ACC112 (cell line): ENCODE results near the gene SOX13.

Experiments
- H2AFZ ChIP-seq: fragments of 200-600 bp; sonication (generic); one replicate; pipeline ENCODE4 v1.6.0; 2017; ENCODE audit warnings: antibody characterized with exemption, low read length; ENCODE audit not compliant: unreplicated experiment
- H3K27ac ChIP-seq: fragments of 200-600 bp; sonication (generic); 2 replicates; pipeline ENCODE4 v1.5.1; 2014; ENCODE audit warnings: low read depth, mild to moderate bottlenecking, antibody characterized with exemption, low read length, moderate library complexity
- H3K27me3 ChIP-seq: fragments of 200-600 bp; sonication (generic); 2 replicates; pipeline ENCODE4 v1.6.1; 2014; ENCODE audit warnings: mild to moderate bottlenecking, antibody characterized with exemption, low read length, moderate library complexity, mixed read lengths; ENCODE audit not compliant: insufficient read depth
- H3K36me3 ChIP-seq: fragments of 200-600 bp; sonication (generic); 2 replicates; pipeline ENCODE4 v1.6.1; 2016; ENCODE audit warnings: mild to moderate bottlenecking, antibody characterized with exemption, low read length, moderate library complexity, mixed read lengths; ENCODE audit not compliant: insufficient read depth
- H3K4me1 ChIP-seq: fragments of 200-600 bp; sonication (generic); one replicate; pipeline ENCODE4 v1.6.1; 2016; ENCODE audit warnings: low read length, mixed read lengths; ENCODE audit not compliant: insufficient read depth, unreplicated experiment, control insufficient read depth
- H3K4me3 ChIP-seq: fragments of 200-600 bp; sonication (generic); 2 replicates; pipeline ENCODE4 v1.5.1; 2014; ENCODE audit warnings: mild to moderate bottlenecking, low read depth, low read length
- H3K79me2 ChIP-seq: fragments of 200-600 bp; sonication (generic); one replicate; pipeline ENCODE4 v1.6.0; 2016; ENCODE audit warnings: low read length; ENCODE audit not compliant: control insufficient read depth, unreplicated experiment, insufficient read depth

The SOX13 gene

DNA sequence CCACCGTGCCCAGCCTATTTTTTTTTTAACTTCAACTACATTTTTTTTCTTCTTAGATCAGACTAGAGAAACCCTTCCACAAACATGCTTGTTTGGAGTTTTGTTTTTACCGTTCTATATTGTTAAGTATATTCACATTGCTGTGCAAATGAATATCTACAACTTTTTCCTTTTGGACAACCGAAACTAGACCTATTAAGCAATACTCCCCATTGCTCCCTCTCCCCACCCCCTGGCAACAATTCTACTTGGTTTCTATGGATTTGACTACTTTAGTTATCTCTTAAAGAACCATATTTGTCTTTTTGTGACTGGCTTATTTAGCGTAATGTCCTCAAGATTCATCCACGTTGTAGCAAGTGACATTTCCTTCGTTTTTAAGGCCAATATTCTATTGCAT is 59.8 kb downstream of the SOX13 start:
- Histone ChIP-seq H3K79me2 (no peaks in the 10 kb centered on the region), H3K4me3 (no peak overlapping the region), H3K4me1 (peaks cover 34% of the 10 kb centered on the region), H3K27ac (no peak overlapping the region), H2AFZ (no peak overlapping the region), H3K27me3 (no peaks in the 10 kb centered on the region), H3K36me3 (no peaks in the 10 kb centered on the region)

DNA sequence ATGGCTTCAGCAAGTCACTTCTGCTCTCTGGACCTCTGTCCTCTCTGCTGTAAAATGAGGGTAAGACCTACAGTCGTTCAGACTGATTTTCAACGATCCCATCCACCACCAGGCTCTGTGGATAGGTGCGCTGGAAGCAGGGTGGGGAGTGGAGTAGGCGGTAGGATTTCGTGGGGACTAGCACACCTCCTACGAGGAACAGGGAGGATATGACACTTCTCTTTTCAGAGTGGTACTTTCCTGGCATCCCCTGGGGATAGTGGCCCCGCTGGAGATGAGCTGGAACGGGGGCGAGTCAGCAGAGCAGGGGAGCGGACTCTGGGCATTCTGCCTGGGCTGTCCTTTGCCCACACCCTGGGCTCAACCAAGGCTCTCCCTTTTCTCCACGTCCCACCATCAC is 61.2 kb downstream of the SOX13 start:
- no peaks in the 10 kb centered on the region for H3K36me3 ChIP-seq
- H3K27ac ChIP-seq = no peak overlapping the region
- H3K79me2 ChIP-seq = no peaks in the 10 kb centered on the region
- H3K27me3 ChIP-seq = no peaks in the 10 kb centered on the region
- no peak overlapping the region for H2AFZ ChIP-seq
- H3K4me1 ChIP-seq = peaks cover 34% of the 10 kb centered on the region
- H3K4me3 ChIP-seq = no peak overlapping the region

DNA sequence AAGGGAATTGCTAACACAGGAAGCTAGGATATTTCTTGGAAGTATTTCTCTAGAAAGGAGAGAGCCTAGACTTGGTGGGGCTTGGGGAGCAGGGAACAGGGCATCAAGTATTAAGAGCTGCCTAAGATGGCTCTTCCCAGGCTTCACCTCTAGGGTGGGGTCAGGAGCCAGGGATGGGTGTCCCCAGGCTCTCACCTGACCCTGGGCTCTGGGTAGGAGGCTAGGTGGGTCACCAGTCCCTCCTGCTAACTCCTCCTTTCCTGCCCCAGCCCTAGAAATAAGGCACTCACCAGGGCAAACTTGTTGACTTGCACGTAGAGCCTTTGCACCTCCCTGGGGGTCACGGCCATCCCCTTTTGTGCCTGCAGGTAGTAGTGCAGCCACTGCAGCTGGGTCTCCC is 63.9 kb downstream of the SOX13 start:
- H3K4me1 ChIP-seq = peaks cover 10% of the 10 kb centered on the region
- H3K27me3 ChIP-seq = no peaks in the 10 kb centered on the region
- H3K79me2 ChIP-seq = no peaks in the 10 kb centered on the region
- no peaks in the 10 kb centered on the region for H3K36me3 ChIP-seq
- H2AFZ ChIP-seq = no peak overlapping the region
- H3K27ac ChIP-seq = no peak overlapping the region
- H3K4me3 ChIP-seq = no peak overlapping the region

DNA sequence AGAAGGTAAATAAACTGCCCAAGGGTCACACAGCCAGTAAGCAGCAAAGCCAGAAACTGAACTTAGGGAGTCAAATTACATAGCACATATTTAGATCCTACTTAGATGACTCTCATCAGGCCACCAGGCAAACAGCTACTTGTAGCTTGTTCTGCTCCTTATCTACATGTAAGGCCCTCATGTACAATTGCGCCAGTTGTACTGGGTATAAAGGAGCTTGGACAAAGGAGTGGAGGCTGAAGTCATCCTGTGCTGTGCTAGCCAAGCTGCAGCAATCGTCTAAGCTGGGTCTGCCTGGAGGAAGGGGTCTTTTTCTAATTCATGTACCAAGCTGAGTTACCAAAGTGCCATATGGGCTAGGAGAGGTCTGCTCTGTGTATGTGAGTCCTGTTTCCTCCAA is 66.2 kb downstream of the SOX13 start:
- Histone ChIP-seq H3K4me3 (no peak overlapping the region), H3K36me3 (no peaks in the 10 kb centered on the region), H3K79me2 (no peaks in the 10 kb centered on the region), H3K4me1 (peaks cover 5% of the 10 kb centered on the region), H2AFZ (no peak overlapping the region), H3K27ac (no peak overlapping the region), H3K27me3 (no peaks in the 10 kb centered on the region)

DNA sequence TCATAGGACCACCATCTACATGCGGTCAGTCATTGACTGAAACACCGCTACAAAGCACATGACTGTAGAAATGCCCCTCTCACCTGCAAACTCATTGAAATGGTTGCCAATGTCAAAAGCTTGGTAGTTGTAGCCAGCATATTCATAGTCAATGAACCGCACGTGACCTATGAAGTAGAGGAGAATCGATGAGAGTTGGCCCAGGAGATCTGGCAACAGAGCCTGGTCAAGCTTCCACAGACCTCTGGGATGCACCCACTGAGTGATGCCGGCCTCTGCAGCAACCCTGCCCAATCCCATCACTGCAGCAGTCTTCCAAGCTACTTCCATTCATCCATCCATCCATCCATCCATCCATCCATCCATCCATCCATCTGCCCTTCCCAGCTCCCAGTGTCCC is 67.0 kb downstream of the SOX13 start:
- no peak overlapping the region for H3K27ac ChIP-seq
- H2AFZ ChIP-seq = no peak overlapping the region
- H3K27me3 ChIP-seq = no peaks in the 10 kb centered on the region
- no peak overlapping the region for H3K4me3 ChIP-seq
- no peaks in the 10 kb centered on the region for H3K4me1 ChIP-seq
- no peaks in the 10 kb centered on the region for H3K36me3 ChIP-seq
- H3K79me2 ChIP-seq = no peaks in the 10 kb centered on the region

DNA sequence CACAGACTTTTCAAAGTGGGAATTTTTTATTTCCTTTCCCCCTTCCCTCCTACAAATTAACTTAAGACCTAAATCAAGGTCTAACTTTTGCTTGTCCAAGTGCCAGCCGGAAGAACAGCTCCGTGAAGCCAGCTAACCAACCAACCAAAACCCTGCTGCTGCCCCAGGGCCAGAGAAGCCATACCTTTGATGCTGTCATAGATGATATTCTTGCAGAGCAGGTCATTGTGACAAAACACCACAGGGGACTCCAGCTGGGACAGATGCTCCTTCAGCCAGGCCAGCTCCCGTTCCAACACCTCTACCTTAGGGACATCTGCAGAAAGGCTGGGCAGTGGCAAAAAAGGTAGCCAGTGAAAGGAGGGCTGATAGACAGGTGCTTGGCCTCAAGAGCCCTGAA is 68.2 kb downstream of the SOX13 start:
- Histone ChIP-seq H3K4me3 (no peak overlapping the region), H3K4me1 (no peaks in the 10 kb centered on the region), H3K36me3 (no peaks in the 10 kb centered on the region), H3K27me3 (no peaks in the 10 kb centered on the region), H3K27ac (no peak overlapping the region), H2AFZ (no peak overlapping the region), H3K79me2 (no peaks in the 10 kb centered on the region)

DNA sequence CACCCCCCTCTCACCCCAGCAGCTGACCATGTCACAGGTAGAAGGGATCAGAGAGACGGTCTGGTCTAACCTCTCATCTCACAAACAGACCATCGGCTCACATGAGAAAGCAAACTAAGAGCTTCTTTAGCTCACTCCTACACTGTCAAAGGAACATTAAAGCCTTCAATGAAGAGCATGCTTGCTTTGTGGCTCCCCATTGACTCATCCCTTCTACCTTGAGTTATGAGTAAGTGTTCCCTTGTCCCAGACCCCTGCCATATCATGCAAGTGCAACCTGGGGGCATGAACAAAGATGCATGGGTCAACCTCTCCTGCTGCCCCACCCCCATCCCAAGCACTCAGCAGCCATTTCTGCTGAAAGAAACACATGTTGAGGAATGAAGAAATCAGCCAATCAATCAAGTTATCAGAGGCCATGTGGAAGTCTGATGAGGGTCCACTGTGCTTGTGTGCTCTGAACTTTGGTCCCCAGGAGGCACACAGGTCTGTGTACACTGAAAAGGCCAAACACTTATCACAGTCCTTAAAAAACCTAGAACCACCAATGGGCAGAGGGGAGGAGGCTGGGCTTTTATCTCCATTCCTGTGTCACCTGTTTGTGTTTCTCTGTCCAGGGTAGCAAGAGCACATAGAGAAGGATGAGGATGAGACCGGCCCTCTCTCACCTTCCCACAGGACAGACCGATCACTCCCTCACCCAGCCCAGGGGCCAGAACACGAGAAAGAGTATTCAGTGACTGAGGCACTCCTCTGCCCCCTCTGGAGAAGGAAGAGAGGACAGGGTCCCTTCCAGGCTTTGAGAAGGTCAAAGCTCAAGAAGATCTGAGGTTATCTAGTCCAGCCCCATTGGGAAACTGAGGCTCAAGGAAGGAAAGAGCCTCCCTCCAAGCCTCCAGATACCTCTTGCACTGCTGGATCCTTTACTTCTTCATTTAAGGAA is 69.4 kb downstream of the SOX13 start:
- Histone ChIP-seq H3K36me3 (no peaks in the 10 kb centered on the region), H3K27me3 (no peaks in the 10 kb centered on the region), H3K27ac (no peak overlapping the region), H3K4me3 (no peak overlapping the region), H2AFZ (no peak overlapping the region), H3K79me2 (no peaks in the 10 kb centered on the region), H3K4me1 (no peaks in the 10 kb centered on the region)

DNA sequence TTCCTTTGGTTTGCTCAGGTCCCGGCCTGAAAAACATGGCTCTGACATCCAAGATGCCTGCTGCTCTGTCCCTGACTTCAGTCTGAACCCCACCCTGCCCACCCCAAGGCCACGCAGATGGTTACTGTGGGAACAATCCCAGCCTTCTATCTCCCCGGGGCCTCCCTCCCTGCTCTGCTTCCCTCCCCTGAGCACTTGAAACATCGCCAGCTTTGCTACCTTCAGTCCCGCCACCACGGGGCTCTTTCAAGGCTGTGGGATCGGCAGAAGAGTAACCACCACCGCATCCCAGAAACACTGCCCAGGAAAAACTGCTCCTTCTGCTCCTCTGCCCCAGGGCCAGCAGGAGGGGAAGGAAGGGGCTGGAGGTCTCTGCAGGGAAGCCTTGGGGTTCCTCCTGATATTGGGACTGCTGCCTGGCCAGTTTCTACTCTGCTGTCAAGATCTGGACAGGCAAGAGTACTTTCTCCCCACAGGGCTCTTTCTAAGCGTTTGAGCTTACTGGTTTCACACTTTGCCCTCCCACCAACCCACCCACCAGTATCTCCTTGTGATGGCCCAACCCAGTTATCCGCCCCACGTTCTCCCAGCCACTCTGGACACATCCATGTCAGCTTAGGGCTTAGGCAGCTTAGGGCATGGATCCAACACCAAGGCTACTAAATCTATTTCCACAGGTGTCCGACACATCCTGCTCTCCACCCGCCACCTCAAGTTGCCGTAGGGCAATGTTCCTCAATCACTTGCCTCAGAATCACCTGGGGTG is 70.5 kb downstream of the SOX13 start:
- Histone ChIP-seq H3K27me3 (no peaks in the 10 kb centered on the region), H3K27ac (no peak overlapping the region), H3K4me3 (no peak overlapping the region), H3K4me1 (no peaks in the 10 kb centered on the region), H3K36me3 (no peaks in the 10 kb centered on the region), H2AFZ (no peak overlapping the region), H3K79me2 (no peaks in the 10 kb centered on the region)

DNA sequence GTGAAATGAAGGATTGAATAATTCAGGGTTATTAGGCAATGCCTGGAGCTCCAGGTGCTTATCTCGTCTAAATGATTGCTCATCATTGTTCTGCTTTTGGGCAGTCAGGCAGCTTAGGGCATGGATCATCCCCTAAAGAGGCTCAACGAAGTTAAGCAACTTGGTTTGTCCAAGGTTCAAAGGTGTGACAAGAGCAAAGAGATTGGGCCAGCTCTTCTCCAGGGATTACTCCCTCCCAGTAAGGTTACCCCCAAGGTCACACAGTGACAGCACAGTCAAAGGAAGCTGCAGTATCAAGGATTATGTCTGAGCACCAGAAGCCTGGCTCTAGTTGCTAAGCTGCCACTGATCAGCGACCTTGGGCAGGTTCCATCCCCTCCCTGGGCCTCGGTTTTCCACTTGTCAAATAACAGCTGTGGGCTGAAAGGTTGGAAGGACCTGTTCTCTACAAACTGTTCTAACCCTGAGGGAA is 72.2 kb downstream of the SOX13 start:
- no peak overlapping the region for H2AFZ ChIP-seq
- no peaks in the 10 kb centered on the region for H3K79me2 ChIP-seq
- H3K4me3 ChIP-seq = no peak overlapping the region
- H3K4me1 ChIP-seq = no peaks in the 10 kb centered on the region
- no peaks in the 10 kb centered on the region for H3K36me3 ChIP-seq
- H3K27me3 ChIP-seq = no peaks in the 10 kb centered on the region
- H3K27ac ChIP-seq = no peak overlapping the region

DNA sequence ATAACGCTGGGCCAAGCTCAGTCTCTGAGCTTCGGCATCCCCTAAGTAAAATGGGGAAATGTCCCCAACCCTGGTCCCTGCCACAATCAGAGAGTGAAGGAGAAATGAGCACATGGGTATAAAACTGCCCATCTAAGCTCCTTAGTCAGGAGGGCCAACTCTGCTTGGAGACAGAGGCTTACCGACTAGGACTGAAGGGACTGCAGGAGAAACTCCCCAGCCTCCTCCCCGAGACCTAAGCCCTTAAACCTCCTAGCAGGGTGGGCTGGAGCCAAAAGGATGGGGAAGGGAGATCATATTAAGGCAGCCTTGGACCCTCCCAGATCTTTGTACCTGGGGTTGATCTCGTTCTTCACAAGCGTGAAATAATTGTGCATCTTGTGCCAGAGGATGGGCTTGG is 73.4 kb downstream of the SOX13 start:
- Histone ChIP-seq H3K4me3 (no peak overlapping the region), H3K27me3 (no peaks in the 10 kb centered on the region), H3K4me1 (no peaks in the 10 kb centered on the region), H3K27ac (no peak overlapping the region), H3K36me3 (no peaks in the 10 kb centered on the region), H2AFZ (no peak overlapping the region), H3K79me2 (no peaks in the 10 kb centered on the region)

DNA sequence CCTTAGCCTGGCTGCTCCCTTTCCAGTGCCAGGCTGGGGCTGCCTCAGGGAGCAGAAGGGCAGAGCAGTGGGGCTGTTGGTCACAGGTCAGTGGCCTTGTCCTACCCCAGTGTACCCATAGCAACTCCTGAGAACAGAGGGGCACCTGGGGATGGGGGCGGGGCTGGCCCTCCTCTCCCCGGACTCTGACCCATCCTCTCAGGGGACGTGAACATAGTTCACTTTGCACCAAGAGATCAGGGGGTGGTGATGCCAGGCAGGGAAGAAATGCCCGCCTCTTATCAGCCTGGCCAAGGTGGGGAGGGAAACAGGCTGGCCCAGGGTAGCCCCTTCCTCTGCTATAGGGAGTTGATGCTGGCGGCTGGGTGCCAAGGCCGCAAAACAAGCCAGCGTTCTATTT is 74.0 kb downstream of the SOX13 start:
- no peaks in the 10 kb centered on the region for H3K27me3 ChIP-seq
- H3K79me2 ChIP-seq = no peaks in the 10 kb centered on the region
- H3K27ac ChIP-seq = no peak overlapping the region
- H3K36me3 ChIP-seq = no peaks in the 10 kb centered on the region
- H2AFZ ChIP-seq = no peak overlapping the region
- no peak overlapping the region for H3K4me3 ChIP-seq
- H3K4me1 ChIP-seq = no peaks in the 10 kb centered on the region
